COLO829 (cell line): ENCODE measurements around the gene HARS2.
"Not testable (repeated sequence)": the region's sequence is repeated elsewhere in the genome, so short reads cannot be mapped to it uniquely, and the experiment has no call there.

Experiments used
- DNase-seq: peaks from one replicate; pipeline ENCODE4 v3.0.0; 2012; ENCODE audit warnings: low spot score

HARS2 gene

GRCh38 chr5:140700177-140701144 is 9.2 kb downstream of the HARS2 start, which contains the start of gene ZMAT2:
Gene ZMAT2 (plus strand): TSS chr5:140700447. CDS start chr5:140700461, 14 bp downstream.
- DNase-seq = peak; percentile 92

- no peak for DNase-seq
These were observed 16.6 kb downstream of the HARS2 start for GRCh38 chr5:140707812-140708211.

- DNase-seq = not testable (repeated sequence)
These were observed 17.5 kb downstream of the HARS2 start for GRCh38 chr5:140708787-140709186.

- DNase-seq = peak; percentile 92
These were observed 19.8 kb downstream of the HARS2 start for GRCh38 chr5:140710899-140711552.

GRCh38 chr5:140711794-140712193 is 20.5 kb downstream of the HARS2 start:
- no peak for DNase-seq

- no peak for DNase-seq
These were observed 22.4 kb downstream of the HARS2 start for GRCh38 chr5:140713562-140714094.

GRCh38 chr5:140716238-140716637 is 25.0 kb downstream of the HARS2 start:
- not testable (repeated sequence) for DNase-seq

GRCh38 chr5:140718266-140718592 is 27.0 kb downstream of the HARS2 start:
- no peak for DNase-seq

GRCh38 chr5:140720738-140721137 is 29.5 kb downstream of the HARS2 start:
- DNase-seq = not testable (repeated sequence)

GRCh38 chr5:140721395-140721794 is 30.1 kb downstream of the HARS2 start:
- DNase-seq = not testable (repeated sequence)

- peak; percentile 76 for DNase-seq
These were observed 34.7 kb downstream of the HARS2 start for GRCh38 chr5:140725799-140726471.

- no peak for DNase-seq
These were observed 41.8 kb downstream of the HARS2 start for GRCh38 chr5:140733098-140733497.

- DNase-seq = no peak
These were observed 43.1 kb downstream of the HARS2 start for GRCh38 chr5:140734354-140734753.

GRCh38 chr5:140737486-140737885 is 46.2 kb downstream of the HARS2 start:
- DNase-seq = no peak

- DNase-seq = no peak
These were observed 50.7 kb downstream of the HARS2 start for GRCh38 chr5:140741967-140742366.
